ENCODE data around the gene R3HDM2. TPM values are rescaled to one million over a fixed set of nuclear protein-coding genes. Genes with fewer than 3 reads are reported as not detected.
A peak's percentile ranks its signal among the peaks of the same experiment; 100 is the strongest.

Gene R3HDM2
- total and polyA plus RNA-seq, 2 donors (not counting 1 experiment from before 2014, with no cell fraction given), result 104 to 129 TPM

- Histone ChIP-seq H3K9me3 (ENCODE audit: control extremely low read depth in 1 of 3, control insufficient read depth in 2 of 3, insufficient read depth in 1 of 3, low read length in 2 of 3) (peaks cover 0 to 14% (median 0%) of the 10 kb centered on the region in 3 donors), H4K20me1 (ENCODE audit: control insufficient read depth, insufficient read depth, low read length, poor library complexity, severe bottlenecking) (peaks cover 8% of the 10 kb centered on the region), H2AFZ (ENCODE audit: insufficient read depth, low read depth, low read length, poor library complexity, severe bottlenecking) (no peak overlapping the region), H3K9ac (ENCODE audit: low read length) (no peak overlapping the region), H3K4me3 (ENCODE audit: control extremely low read depth in 1 of 5, extremely low read depth in 1 of 5, insufficient read depth in 1 of 5, low read depth in 2 of 5, low read length in 4 of 5) (no peak overlapping the region), H3K36me3 (replicated peaks in 1 of 2; ENCODE audit: control extremely low read depth in 1 of 2, control insufficient read depth in 1 of 2, extremely low read depth in 1 of 2, insufficient read depth in 2 of 2, low read length in 1 of 2) (no peaks in the 10 kb centered on the region), H3K4me1 (ENCODE audit: control insufficient read depth in 2 of 2, insufficient read depth in 2 of 2, low read length in 2 of 2) (peaks cover 51 to 53% of the 10 kb centered on the region in 2 donors), H3K27ac (ENCODE audit: low read length in 2 of 2) (no peak overlapping the region), H3K79me2 (ENCODE audit: control insufficient read depth, insufficient read depth, low read length) (no peaks in the 10 kb centered on the region), H3K27me3 (replicated peaks in 1 of 4; ENCODE audit: control extremely low read depth in 1 of 4, control insufficient read depth in 3 of 4, insufficient read depth in 4 of 4, low read length in 3 of 4) (peaks cover 0 to 63% (median 25%) of the 10 kb centered on the region in 4 experiments), H3K4me2 (replicated peaks; ENCODE audit: low read depth, low read length, poor library complexity, severe bottlenecking) (peak overlapping the region; percentile 94)
- peak overlapping the region; percentile 82 for H3K4me3 Mint-ChIP-seq
- ATAC-seq (ENCODE audit: low read depth) (peak; percentile 26), DNase-seq (peak; percentile 82)
- H3K4me1 Mint-ChIP-seq, result peaks cover 52% of the 10 kb centered on the region
- POLR2A ChIA-PET, result interaction anchor here (0.8 to 5.6 kb wide), 4 partner anchors 8 to 86 kb away, joined by 3 to 110 read pairs (median 3); partner anchors contain the start of gene LRP1
- intact Hi-C loops (cut with micrococcal nuclease), result loop anchor here (1.0 kb wide), 1 partner anchor 25 kb away; no protein-coding TSS in a partner anchor
- peak overlapping the region; percentile 86 for H3K27ac Mint-ChIP-seq
- 2% methylated on average over 14 of the region's 14 CpGs for WGBS (ENCODE audit: insufficient coverage)
- TF ChIP-seq EZH2 (IDR thresholded peaks at IDR 0.05; ENCODE audit: borderline replicate concordance, insufficient read depth, low read depth, low read length, poor library complexity, severe bottlenecking) (no peak), CTCF (IDR thresholded peaks at IDR 0.05) (peak; percentile 75)
- peaks cover 36% of the 10 kb centered on the region for H3K27me3 Mint-ChIP-seq
- CTCF ChIA-PET, result interaction anchor here (0.6 to 8.8 kb wide), 20 partner anchors 22 to 587 kb away, joined by 3 to 838 read pairs (median 6); partner anchors contain the start of genes INHBE, LRP1, NEMP1 and SHMT2
- no peaks in the 10 kb centered on the region for H3K9me3 Mint-ChIP-seq (ENCODE audit: insufficient read depth)
Observed at GRCh38 chr12:57214398-57214781, 216.5 kb downstream of the R3HDM2 start.

DNA sequence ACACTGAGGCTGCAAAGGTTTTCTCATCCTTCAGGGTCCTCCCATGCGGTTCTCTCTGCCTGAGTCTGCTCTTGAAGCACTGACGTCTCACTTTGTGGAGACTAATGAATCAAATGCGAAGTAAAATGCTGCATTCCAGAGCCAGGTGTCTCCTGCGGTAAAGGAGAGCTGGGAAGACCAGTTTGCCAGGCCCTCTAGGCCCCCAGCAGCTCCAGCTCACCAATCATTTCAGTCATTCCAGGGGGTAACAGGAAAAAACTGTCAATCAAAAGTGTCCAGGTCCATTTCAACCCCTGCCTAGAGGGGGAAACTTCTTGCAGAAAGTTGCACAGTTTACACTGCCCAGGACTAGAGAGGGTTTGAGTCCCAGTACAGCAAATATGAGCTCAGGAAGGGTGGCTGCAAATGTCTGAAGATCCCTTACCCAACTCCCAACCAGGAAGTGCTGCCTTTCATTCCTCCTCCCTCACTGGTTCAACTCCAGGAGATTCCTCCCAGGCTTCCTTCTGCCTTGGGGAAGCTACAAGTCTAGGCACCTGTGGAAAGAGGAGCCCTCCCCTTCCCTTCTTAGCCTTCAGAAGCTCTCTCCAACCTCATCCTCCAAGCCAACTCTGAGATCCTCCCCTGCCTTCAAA, 217.0 kb downstream of the R3HDM2 start:
- Mint-ChIP-seq H3K27ac (peak overlapping the region; percentile 86), H3K4me1 (peaks cover 50% of the 10 kb centered on the region), H3K27me3 (peaks cover 31% of the 10 kb centered on the region), H3K4me3 (peak overlapping the region; percentile 82), H3K9me3 (ENCODE audit: insufficient read depth) (no peaks in the 10 kb centered on the region)
- Histone ChIP-seq H3K9me3 (ENCODE audit: control extremely low read depth in 1 of 3, control insufficient read depth in 2 of 3, insufficient read depth in 1 of 3, low read length in 2 of 3) (peaks cover 0 to 11% (median 0%) of the 10 kb centered on the region in 3 donors), H3K36me3 (replicated peaks in 1 of 2; ENCODE audit: control extremely low read depth in 1 of 2, control insufficient read depth in 1 of 2, extremely low read depth in 1 of 2, insufficient read depth in 2 of 2, low read length in 1 of 2) (no peaks in the 10 kb centered on the region), H3K4me1 (ENCODE audit: control insufficient read depth in 2 of 2, insufficient read depth in 2 of 2, low read length in 2 of 2) (peaks cover 49 to 53% of the 10 kb centered on the region in 2 donors), H3K4me3 (ENCODE audit: control extremely low read depth in 1 of 5, extremely low read depth in 1 of 5, insufficient read depth in 1 of 5, low read depth in 2 of 5, low read length in 4 of 5) (no peak overlapping the region), H3K79me2 (ENCODE audit: control insufficient read depth, insufficient read depth, low read length) (no peaks in the 10 kb centered on the region), H3K4me2 (replicated peaks; ENCODE audit: low read depth, low read length, poor library complexity, severe bottlenecking) (peak overlapping the region; percentile 94), H3K27me3 (replicated peaks in 1 of 4; ENCODE audit: control extremely low read depth in 1 of 4, control insufficient read depth in 3 of 4, insufficient read depth in 4 of 4, low read length in 3 of 4) (peaks cover 0 to 58% (median 23%) of the 10 kb centered on the region in 4 experiments), H4K20me1 (ENCODE audit: control insufficient read depth, insufficient read depth, low read length, poor library complexity, severe bottlenecking) (peaks cover 8% of the 10 kb centered on the region), H2AFZ (ENCODE audit: insufficient read depth, low read depth, low read length, poor library complexity, severe bottlenecking) (no peak overlapping the region), H3K9ac (ENCODE audit: low read length) (no peak overlapping the region), H3K27ac (ENCODE audit: low read length in 2 of 2) (no peak overlapping the region)
- TF ChIP-seq EZH2 (IDR thresholded peaks at IDR 0.05; ENCODE audit: borderline replicate concordance, insufficient read depth, low read depth, low read length, poor library complexity, severe bottlenecking) (no peak), CTCF (IDR thresholded peaks at IDR 0.05) (no peak)
- ChIA-PET POLR2A (interaction anchor here (0.7 to 5.6 kb wide), 5 partner anchors 9 to 86 kb away, joined by 3 to 110 read pairs (median 3); partner anchors contain the start of gene LRP1), CTCF (interaction anchor here (0.6 to 8.8 kb wide), 24 partner anchors 23 to 461 kb away, joined by 3 to 838 read pairs (median 5); partner anchors contain the start of genes INHBE, LRP1, NEMP1 and SHMT2)
- WGBS (ENCODE audit: insufficient coverage), result 67% methylated on average over 3 of the region's 4 CpGs
- ATAC-seq (ENCODE audit: low read depth) (no peak), DNase-seq (no peak)
- intact Hi-C loops (cut with micrococcal nuclease), result loop anchor here (1.0 kb wide), 2 partner anchors 25 to 29 kb away; no protein-coding TSS in a partner anchor

Measured in B cell (primary cell).